Smooth muscle cell (in vitro differentiated cells): ENCODE measurements around the gene PLK5. TPM values are rescaled to one million over a fixed set of nuclear protein-coding genes. Genes with fewer than 3 reads are reported as not detected.

ENCODE experiments used
- DNase-seq: peaks from one replicate; lab custom pipeline; 2025; ENCODE audit not compliant: unreplicated experiment; lab: John Stamatoyannopoulos, UW
- H2AFZ ChIP-seq: fragments of 200-600 bp; sonication (generic); 2 replicates; pipeline ENCODE4 v1.6.0; 2016; ENCODE audit warnings: antibody characterized with exemption, low read depth, mild to moderate bottlenecking
- H3F3A ChIP-seq: fragments of 200-600 bp; sonication (generic); 2 replicates; pipeline ENCODE4 v1.6.0; 2017; ENCODE audit warnings: antibody characterized with exemption, low read depth
- H3K27ac ChIP-seq: fragments of 200-600 bp; sonication (generic); 2 replicates; pipeline ENCODE4 v1.5.1; 2016; ENCODE audit warnings: low read depth, mild to moderate bottlenecking
- H3K27me3 ChIP-seq: fragments of 200-600 bp; sonication (generic); 2 replicates; pipeline ENCODE4 v1.6.1; 2016; ENCODE audit warnings: low read depth, mild to moderate bottlenecking
- H3K36me3 ChIP-seq: fragments of 200-600 bp; sonication (generic); 2 replicates; pipeline ENCODE4 v1.5.1; 2016; ENCODE audit warnings: low read depth
- H3K4me1 ChIP-seq: fragments of 200-600 bp; sonication (generic); 2 replicates; pipeline ENCODE4 v1.5.1; 2016; ENCODE audit warnings: low read depth
- H3K4me2 ChIP-seq: fragments of 200-600 bp; sonication (generic); 2 replicates; pipeline ENCODE4 v1.6.0; 2016; ENCODE audit warnings: mild to moderate bottlenecking
- H3K4me3 ChIP-seq: fragments of 200-600 bp; sonication (generic); 2 replicates; pipeline ENCODE4 v1.5.1; 2016; ENCODE audit warnings: mild to moderate bottlenecking
- H3K79me2 ChIP-seq: fragments of 200-600 bp; sonication (generic); 2 replicates; pipeline ENCODE4 v1.6.0; 2016; ENCODE audit warnings: low read depth, mild to moderate bottlenecking
- H3K9ac ChIP-seq: fragments of 200-600 bp; sonication (generic); 2 replicates; pipeline ENCODE4 v1.6.0; 2016; ENCODE audit warnings: low read depth
- H3K9me3 ChIP-seq: fragments of 200-600 bp; sonication (generic); replicated peaks from 2 replicates; pipeline ENCODE4 v1.5.1; 2016; ENCODE audit warnings: low read depth
- H4K20me1 ChIP-seq: fragments of 200-600 bp; sonication (generic); 2 replicates; pipeline ENCODE4 v1.6.0; 2016; ENCODE audit warnings: low read depth
- WGBS: methylation state at CpG from one replicate; pipeline ENCODE4 v1.1.7; 2016; ENCODE audit warnings: low lambda C conversion rate; 5-methylcytosine and 5-hydroxymethylcytosine counted together
- polyA plus RNA-seq: library from polyadenylated mRNA; unstranded; fragments of >200 nt; fragmentation: Nextera tagmentation; extraction: Ambion mirVana; gene quantifications from 2 replicates; pipeline ENCODE4 v1.2.1, GENCODE V29; 2016
- total RNA-seq: library from RNA; depleted of rRNA; stranded (reverse); fragments of >200 nt; gene quantifications from 2 replicates; pipeline ENCODE4 v1.2.3, GENCODE V29; 2014
- TF ChIP-seq, protein P1 (sequence below): fragments of 200-600 bp; sonication (generic); IDR thresholded peaks from 2 replicates; pipeline ENCODE4 v1.5.1; 2017; ENCODE audit warnings: borderline replicate concordance, mild to moderate bottlenecking, antibody characterized with exemption; ENCODE audit not compliant: insufficient read depth, poor library complexity, severe bottlenecking

The PLK5 gene
- total and polyA plus RNA-seq, 2 experiments from 2014 or later: not detected

DNA sequence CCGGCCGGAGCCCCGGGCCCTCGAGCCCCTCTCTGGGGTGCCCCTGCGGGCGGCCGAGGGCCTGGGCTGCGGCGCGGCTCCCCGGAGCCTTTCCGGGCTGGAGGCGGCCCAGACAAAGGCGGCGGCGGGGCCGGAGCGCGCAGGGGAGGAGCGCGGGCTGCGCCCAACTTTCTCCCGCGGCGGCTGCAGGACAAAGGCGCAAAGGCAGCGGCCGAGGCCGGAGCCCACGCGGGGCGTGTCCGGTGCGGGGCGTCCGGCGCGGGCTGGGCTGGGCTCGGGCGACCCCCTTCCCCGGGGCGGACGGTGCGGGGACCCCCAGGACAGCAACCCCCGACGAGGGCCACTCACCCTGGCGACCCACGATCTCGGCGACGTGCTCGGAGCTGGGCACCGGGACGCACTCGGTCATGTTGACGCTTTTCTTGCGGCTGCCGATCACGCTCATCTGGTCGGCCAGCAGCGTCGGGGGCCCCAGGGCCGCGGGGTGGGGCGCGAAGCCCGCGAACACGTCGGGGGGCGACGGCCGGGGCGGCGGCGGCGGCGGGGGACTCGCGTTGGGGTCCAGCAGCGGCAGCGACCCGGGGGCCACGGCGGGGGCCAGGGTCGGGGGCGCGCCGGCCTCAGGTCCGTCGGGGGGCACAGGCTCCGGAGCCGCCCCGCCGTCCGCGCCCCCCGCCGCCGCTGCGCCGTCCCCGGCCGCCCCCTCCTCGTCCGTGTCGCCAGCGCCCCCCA is 43.4 kb downstream of the PLK5 start:
- Histone ChIP-seq H3K9me3 (no peaks in the 10 kb centered on the region), H3K4me3 (peak overlapping the region; percentile 84), H3K27me3 (no peaks in the 10 kb centered on the region), H3K36me3 (no peaks in the 10 kb centered on the region), H3K79me2 (peaks cover 52% of the 10 kb centered on the region), H2AFZ (no peak overlapping the region), H3K27ac (peak overlapping the region; percentile 97), H3F3A (no peaks in the 10 kb centered on the region), H3K9ac (peak overlapping the region; percentile 98), H3K4me2 (peak overlapping the region; percentile 95), H3K4me1 (peaks cover 11% of the 10 kb centered on the region), H4K20me1 (peaks cover 42% of the 10 kb centered on the region)
- under 1% methylated on average over 31 of the region's 108 CpGs for WGBS
- peak; percentile 59 for DNase-seq
- TF ChIP-seq, protein P1, sequence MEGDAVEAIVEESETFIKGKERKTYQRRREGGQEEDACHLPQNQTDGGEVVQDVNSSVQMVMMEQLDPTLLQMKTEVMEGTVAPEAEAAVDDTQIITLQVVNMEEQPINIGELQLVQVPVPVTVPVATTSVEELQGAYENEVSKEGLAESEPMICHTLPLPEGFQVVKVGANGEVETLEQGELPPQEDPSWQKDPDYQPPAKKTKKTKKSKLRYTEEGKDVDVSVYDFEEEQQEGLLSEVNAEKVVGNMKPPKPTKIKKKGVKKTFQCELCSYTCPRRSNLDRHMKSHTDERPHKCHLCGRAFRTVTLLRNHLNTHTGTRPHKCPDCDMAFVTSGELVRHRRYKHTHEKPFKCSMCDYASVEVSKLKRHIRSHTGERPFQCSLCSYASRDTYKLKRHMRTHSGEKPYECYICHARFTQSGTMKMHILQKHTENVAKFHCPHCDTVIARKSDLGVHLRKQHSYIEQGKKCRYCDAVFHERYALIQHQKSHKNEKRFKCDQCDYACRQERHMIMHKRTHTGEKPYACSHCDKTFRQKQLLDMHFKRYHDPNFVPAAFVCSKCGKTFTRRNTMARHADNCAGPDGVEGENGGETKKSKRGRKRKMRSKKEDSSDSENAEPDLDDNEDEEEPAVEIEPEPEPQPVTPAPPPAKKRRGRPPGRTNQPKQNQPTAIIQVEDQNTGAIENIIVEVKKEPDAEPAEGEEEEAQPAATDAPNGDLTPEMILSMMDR: no peak

DNA sequence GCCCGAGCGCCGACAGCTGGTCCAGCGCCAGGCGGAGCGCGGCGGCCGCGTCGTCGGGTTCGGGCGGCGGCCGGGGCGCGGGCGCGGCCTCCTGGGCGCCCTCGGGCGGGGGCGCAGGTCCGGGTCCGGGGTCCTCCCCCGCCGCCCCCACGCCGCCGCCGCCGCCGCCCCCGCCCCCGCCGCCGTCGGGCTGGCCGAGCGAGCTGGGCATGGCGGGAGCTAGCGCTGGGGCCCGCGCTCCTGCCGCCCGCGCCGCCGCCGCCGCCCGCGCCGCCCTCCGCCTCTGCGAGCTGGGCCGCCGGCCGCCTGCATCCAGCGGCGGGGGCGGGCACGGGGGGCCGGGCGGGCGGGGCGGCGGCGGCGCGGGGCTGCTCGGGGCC is 44.0 kb downstream of the PLK5 start:
- Histone ChIP-seq H3K9me3 (no peaks in the 10 kb centered on the region), H3K4me3 (peak overlapping the region; percentile 84), H3K4me2 (no peak overlapping the region), H3K27ac (no peak overlapping the region), H3K4me1 (peaks cover 11% of the 10 kb centered on the region), H3K9ac (no peak overlapping the region), H3K27me3 (no peaks in the 10 kb centered on the region), H2AFZ (no peak overlapping the region), H3K36me3 (no peaks in the 10 kb centered on the region), H4K20me1 (peaks cover 36% of the 10 kb centered on the region), H3K79me2 (peaks cover 46% of the 10 kb centered on the region), H3F3A (no peaks in the 10 kb centered on the region)
- TF ChIP-seq, protein P1: no peak
- DNase-seq: no peak
- no CpG with 5 or more reads among the region's 73 CpGs for WGBS

DNA sequence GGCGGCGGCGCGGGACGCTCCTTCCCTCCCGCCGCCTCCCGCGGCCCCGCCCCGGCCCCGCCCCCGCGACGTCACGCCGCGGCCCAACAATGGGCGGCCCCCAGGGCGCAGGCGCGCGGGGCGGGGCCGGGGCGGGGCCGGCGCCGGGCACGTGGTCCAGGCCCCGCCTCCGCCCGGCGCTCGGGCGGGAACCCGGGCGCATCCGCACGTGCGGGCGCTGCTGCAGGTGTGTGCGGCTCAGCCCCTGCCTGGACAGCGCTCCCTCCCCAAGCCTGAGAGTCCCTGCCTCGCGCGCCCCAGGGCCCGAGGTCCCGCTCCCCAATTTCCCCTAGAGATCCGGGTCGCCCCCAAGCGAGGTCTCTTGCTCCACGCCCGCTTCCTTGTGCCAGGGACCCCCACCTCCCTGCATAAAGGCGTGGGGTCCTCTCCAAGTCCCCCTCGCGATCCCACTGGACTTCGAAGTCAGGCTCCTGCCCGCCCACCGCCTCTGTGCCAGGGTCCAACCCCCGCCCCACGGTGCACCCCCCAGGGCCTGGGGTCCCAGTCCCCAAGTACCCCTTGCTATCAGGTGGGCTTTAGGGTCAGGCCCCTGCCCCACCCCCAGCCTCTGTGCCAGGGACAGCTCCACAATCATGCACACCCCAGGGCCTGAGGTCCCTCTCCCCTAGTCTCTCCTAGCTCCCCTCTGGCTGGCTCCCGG is 44.6 kb downstream of the PLK5 start, which contains the start of gene MEX3D:
Gene MEX3D (minus strand): TSS at position 6 of the 700 bp plus-strand sequence. CDS start 267 bp downstream, outside the sequence.
- Histone ChIP-seq H4K20me1 (peaks cover 30% of the 10 kb centered on the region), H3K4me2 (peak within 1 kb of the TSS; percentile 95), H3K79me2 (peaks cover 40% of the 10 kb centered on the region), H3K9ac (peak within 1 kb of the TSS; percentile 98), H3K36me3 (no peaks in the 10 kb centered on the region), H2AFZ (no peak within 1 kb of the TSS), H3K27ac (peak within 1 kb of the TSS; percentile 97), H3K4me1 (peaks cover 11% of the 10 kb centered on the region), H3F3A (no peaks in the 10 kb centered on the region), H3K9me3 (no peaks in the 10 kb centered on the region), H3K27me3 (no peaks in the 10 kb centered on the region), H3K4me3 (peak within 1 kb of the TSS; percentile 84)
- peak; percentile 16 for DNase-seq
- 34% methylated on average over 17 of the region's 63 CpGs for WGBS
- TF ChIP-seq, protein P1: no peak
